HG03060 (cell line): ENCODE data around the gene UBE2L5.
A peak's percentile ranks its signal among the peaks of the same experiment; 100 is the strongest.

Source experiments
- ATAC-seq: cut with Tn5 transposase; IDR thresholded peaks from one replicate; pipeline ENCODE4 v1.9.1; 2021; ENCODE audit warnings: low read depth, moderate number of reproducible peaks; ENCODE audit not compliant: unreplicated experiment

The UBE2L5 gene

DNA sequence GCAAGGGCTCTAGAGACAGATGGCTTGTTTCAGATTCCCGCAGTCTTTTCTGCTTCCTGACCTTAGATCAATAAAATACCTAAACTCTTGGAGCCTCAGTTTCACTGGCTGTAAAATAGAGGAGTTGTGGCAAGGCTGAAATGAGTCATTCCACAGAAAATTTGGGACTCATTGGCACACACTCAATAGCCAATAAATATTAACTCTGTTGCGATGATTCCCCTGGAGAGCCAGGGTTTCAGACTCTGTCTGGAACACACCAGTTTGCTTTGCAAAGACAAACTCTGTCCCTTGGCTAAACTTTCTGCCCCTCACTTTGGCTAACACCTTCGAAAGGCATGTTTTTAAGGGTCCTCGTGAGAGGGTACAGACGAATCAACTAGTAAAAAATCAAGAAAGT lies 18.1 kb upstream of the UBE2L5 start:
- ATAC-seq: no peak

DNA sequence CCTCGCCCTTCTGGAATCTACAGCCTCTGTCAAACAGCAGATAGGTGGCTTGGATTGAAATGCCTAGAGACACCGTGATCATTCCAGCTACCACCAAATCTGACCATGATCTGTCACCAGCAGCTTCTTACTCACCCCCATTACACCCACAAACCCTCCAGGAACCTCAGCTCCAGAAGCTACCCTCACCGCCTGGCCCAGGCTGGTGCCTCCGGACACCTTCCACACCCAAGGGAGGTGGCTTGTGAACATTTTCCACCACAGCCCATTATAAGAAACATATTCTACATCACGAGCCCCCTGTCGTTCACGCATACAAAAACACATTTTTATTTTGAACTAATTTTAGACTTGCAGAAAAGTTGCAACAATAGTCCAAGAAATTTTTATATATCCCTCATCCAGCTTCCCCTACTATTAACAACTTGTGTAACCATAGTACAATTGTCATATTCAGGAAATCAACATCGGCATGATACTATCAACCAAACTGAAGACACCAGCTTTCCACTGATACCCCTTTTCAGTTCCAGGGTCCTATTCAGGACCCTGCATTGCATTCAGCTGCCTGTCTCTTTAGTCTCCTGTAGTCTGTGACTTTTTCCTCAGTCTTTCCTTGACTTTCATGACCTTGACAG lies 15.4 kb upstream of the UBE2L5 start:
- ATAC-seq: no peak

DNA sequence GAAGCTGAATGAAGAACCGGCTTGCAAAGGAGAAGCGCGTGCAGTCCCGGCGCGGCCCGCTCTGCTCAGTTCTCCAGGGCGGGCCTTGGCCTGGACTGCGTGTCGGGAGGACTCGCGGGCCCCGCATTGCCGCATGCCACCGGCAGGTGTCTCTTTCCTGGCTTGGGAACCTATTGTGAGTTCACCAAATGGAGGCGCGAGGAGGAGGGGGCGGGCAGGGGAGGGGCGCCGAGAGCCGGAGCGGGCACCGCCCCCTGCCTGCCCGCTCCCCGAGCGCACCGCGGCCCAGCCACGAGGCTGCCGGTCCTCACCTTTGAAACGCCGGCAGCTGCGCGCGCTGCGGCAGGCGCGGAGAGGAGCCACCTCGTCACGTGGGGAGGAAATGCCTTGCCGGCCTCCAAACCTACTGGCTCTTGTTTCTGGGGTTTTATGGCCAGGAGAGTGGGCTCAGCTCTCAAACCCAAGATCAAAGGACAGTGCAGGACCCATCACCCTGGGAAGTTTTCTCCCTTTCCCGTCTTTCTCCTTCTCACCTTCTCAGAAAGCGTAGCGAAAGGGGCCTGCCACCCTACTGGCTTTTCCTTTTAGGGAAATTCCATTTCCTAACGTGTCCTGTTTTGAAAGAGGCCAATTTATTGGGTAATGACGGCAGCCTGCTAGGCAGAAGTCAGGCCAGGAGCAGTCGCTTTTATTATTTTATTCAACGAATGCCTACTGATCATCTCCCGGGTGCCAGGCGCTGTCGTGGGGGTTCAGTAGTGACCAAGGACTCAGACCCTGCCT lies 13.8 kb upstream of the UBE2L5 start:
- peak; percentile 62 for ATAC-seq

DNA sequence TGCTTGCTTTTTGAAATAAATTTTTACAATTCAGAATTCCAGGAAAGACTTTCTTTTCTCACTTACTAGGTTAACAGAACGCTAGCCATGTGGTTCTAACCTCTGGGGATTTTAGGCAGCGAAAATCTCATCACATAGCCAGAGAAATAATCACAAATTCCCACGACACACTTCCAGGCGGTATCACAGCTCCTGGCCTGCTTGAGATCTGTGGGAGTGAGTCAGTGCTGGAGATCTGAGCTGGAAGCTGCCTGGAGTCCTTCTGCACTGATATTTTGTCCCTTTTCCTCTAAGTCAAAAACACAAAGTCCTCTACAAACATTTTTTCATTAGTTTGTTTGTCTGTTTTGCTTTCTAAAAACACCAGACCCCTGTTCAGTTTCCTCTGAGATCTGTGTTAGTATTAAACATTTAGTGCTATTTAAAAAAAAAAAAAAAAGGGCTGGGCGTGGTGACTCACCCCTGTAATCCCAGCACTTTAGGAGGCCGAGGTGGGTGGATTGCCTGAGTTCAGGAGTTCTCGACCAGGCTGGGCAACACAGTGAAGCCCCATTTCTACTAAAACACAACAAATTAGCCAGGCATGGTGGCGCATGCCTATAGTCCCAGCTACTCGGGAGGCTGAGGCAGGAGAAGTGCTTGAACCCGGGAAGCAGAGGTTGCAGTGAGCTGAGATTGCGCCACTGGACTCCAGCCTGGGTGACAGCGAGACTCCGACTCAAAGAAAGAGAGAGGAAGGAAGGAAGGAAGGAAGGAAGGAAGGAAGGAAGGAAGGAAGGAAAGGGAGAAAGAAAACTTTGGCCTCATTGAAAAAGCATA lies 12.2 kb upstream of the UBE2L5 start:
- ATAC-seq: no peak

DNA sequence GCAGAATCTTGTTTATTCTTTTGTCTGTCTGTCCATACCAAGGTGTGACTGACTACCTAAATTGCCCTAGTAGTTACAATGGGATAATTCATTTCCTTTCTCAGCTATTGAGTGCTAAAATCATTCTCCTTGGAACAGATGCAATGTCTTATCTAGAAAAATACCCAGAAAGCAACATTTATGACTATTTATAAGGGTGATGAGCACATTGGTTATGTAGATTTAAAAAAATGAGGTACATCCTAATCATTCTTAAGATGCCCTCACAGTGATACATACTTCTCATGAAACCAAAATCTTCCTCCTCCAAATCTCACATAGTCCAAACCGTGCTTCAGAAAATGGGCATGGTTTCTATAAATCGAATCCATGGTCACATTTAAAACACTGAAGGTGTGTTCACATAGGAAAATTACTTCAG lies 11.6 kb upstream of the UBE2L5 start:
- ATAC-seq: no peak

DNA sequence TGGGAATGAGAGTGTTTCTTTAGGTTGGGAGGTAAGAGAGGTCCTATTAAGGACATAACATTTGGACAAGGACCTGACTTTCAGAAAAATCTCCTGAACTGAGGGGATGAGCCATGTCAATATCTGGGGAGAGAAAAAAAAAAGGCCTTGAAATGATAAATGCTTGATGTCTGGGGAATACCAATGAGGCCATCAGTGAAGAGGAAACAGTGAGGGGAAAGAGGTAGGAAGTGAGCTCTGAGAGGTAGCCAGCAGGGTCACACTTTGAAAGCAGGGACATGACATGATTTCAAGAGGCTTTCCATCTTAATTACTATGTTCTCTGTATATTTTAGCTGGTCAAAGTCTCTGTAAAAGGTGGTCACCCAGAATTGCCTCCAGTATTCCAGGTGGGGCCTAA lies 9.9 kb upstream of the UBE2L5 start:
- no peak for ATAC-seq

DNA sequence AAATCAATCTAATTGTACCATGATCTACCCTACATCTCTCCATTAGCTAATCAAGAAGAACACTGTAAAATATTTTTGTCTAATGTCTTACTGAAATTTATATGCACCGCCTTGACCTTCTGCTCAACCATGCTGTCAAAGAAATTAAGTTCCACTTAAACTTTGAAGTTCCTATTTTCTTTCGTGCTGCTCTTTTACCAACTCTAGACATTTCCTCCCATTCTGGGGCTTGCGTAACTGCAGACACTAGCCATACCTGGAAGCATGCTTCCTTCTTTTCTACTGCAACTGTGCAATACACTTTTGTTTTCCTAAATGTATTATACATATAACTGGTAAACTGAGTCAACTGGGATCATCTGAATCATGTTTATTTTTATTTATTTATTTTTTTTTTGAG lies 8.5 kb upstream of the UBE2L5 start:
- ATAC-seq: no peak

DNA sequence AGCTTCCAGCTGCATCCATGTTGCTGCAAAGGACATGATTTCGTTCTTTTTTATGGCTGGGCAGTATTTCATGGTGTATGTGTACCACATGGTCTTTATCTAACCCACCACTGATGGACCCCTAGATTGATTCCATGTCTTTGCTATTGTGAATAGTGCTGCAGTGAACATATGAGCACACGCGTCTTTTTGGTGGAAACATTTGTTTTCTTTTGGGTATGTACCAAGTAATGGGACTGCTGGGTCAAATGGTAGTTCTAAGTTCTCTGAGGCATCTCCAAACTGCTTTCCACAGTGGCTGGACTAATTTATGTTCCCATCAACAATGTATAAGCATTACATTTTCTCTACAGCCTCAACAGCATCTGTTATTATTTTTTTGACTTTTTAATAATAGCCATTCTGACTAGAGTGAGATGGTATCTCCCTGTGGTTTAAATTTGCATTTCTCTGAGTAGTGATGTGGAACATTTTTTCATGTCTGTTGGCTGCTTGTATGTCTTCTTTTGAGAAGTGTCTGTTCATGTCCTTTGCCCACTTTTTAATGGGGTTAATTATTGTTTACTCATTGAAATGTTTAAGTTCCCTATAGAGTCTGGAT lies 6.8 kb upstream of the UBE2L5 start:
- ATAC-seq: peak; percentile 83

DNA sequence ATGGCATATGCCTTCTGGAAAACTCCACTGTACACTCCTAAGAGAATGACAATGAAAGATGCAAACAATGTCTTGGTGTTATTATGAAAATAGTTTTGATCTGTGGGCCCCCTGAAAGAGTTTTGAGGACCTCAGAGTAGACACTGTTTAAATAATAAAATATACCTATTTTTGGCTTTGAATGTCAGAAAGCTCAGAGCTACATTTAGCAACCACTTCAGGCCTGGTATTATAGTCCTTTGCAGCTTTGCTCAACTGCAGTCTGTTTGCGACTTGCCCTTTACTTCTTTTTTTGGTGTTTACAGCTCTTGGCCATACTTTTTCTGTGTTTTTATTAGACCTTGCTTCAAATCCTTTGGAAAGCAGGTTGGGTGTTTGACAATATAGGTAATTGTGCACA lies 5.8 kb upstream of the UBE2L5 start:
- no peak for ATAC-seq

DNA sequence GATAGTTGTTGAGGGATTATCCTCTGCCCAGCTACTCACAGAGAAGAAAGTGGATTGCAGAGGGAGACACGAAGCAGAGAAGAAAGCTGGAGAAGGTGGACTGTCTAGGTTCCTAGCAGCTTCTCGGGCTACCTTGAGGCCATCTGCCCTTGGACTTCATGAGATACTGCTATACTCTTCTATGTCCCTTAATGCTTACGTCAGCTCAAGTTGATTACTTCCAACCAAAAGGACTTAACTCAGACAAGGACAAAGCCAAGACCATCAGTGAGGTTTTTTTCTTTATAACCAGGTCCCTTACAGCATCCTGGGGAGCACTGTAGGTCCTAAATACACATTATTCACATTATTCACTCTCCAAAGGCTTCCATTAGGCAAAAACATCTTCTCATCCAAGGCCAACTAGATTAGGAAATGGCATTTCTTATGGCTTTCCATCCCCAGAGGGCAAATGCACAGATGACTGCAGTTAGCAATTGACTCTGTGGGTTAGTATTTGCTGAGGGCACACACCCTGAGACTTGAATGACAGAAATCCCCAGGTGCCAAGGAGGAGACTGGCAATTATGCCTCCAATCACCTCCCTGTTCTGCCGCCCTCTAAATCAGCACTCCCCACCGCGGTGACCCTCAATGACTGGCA lies 4.1 kb upstream of the UBE2L5 start:
- no peak for ATAC-seq

DNA sequence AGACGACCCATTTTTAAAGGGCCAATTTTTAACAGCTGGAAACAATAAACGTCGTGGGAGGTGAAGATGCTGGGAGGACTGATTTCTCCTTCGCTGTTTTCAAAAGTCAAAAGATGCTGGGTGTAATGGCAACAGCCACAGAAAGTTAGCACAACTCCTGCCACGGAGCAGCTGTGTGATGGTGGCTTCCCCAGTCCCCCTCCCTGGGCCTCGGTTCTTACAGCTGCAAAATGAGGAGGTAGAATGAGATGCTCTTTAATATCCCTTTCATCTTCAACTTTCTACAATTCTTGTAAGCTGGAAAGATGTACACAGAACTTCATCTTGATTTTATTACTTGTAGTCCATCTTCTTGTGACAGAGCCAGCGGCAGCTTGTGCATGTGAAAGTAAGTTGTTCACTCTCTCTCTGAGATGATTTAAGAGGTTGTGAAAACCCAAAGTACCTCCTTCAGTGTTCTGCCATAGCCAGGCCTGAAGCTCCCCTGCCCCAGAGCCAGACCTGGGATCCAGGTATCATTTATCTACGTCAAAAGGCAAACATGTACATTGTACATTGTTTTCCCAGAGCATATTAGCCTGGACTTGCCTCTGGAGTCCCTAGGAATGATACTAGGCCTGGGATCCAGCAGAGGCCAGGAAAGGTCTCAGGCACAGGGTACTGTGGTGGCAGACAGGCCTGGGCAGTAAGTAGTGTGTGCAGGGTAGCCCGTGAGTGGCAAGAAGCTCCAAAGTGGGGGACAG lies 3.4 kb upstream of the UBE2L5 start:
- no peak for ATAC-seq

DNA sequence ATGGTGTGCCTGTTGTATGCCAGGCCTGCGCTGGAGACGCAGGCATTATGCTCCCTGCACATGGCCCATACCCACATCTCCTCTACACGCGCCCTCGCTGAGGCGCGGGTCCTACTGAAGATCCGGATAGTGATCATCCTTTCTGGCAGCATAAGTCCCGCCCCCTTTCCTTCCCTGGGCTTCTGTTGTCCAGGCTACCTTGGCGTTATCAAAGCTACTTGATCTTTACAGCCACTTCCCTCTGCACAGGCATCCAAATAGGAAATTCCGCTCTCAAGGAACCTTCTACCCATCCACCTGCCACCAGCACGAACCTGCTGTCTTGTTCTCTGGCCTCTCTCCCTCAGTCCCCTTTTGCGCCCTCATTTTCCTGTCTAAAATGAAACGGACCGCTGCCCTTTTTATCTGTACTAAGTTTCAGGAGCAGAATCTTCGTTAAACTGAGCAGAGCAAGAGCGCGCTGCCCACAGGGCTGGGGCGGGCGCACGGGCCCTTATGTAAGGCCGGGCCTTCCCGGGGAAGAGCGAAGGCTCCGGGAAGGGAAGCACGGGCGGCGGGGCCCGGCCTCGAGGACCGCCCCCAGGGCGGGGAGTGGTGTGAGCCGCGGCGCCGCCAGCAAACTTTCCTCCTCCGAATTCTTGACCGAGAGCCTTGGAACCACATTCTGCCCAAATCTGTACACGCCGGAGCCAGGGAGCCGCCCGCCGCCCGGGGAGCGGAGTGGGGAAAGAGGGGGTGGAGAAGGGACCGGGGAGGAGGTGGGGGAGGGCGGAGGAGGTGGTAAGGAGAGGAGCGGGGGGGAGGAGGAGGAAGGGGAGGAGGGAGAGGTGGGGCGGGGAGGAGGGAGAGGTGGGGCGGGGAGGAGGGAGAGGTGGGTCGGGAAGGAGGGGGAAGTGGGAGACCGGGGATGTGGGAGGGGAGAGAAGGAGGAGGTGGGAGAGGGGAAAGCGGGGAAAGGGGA lies 920 bp upstream of the UBE2L5 start:
- no peak for ATAC-seq

DNA sequence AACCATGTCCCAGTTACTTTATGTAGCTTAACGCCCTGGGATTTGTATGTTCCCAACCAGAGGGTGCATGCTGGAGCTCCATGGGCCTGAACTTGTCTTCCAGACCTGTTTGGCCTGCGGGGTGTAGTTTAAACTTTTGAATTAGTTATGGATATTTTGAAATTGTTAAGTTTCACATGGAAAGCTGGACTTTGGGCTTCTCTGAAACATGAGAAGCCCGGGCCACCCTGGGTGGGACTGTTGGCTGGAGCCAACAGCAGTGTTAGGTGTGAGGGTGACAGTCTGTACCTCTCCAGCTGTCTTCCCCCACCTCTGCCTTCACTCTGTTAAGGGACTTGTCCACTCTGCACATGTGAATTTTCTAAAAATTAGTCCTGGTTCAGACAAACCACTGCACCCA lies 1.6 kb downstream of the UBE2L5 start:
- no peak for ATAC-seq

DNA sequence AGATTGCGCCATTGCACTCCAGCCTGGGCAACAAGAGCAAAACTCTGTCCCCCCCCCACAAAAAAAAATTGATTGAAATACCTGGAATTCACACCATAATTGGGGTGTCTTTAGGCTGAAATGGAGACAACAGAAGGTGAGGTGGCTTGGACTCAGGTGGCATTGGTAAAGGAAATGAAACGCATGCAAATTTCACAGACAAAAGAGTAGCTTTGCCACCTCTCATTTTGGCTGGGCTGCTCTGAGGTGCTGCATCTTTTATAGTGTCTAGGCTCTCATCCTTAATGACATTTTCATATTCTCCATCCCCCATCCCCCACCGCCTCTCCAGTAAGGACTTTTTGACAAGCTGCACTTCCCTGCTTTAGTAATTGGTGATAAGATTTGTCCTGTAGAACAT lies 6.9 kb downstream of the UBE2L5 start:
- ATAC-seq: no peak

DNA sequence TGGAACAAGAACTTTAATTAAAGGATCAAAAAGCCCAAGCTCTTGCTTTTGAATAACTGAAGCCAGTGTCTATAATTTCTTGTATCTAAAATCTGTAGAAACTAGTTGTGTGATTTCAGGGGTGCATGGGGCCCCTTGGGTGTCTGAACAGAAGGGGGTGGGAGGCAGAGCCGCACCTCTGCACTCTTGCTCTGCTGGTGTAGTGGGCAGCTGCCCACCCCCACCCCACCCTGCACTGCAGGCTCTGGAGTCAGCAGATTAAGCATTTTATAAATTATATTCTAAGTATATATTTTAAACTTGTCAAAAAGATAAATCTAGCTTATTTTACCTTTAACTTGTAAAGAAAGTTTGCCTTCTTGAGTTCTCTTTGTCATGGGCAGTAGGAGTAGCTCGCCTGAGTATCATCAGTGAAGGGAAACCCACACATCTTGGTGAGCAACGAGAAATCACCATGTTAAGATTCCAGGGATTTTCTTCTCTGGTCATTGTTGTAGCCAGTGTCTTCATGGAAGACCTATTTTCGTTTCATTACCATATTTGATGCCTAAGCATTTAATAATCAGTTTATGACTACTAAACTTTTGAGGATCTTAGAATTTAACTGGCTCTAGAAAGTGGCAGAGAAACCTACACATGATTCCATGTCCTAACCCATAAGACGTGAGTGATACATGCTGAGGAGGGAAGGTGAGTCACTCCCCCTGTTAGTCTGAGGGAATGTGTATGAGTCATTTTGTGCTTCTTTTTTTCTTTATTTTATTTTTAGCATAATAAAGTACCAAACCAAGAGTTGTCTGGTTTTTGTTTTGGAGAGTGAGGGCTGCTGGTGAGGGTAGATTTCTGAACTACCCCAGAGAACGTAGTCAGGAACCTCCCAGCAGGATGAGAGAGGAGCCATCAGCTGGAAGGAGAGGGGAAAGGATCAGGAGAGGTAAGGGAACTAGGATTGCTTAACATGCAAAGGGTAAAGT lies 7.7 kb downstream of the UBE2L5 start:
- peak; percentile 64 for ATAC-seq

DNA sequence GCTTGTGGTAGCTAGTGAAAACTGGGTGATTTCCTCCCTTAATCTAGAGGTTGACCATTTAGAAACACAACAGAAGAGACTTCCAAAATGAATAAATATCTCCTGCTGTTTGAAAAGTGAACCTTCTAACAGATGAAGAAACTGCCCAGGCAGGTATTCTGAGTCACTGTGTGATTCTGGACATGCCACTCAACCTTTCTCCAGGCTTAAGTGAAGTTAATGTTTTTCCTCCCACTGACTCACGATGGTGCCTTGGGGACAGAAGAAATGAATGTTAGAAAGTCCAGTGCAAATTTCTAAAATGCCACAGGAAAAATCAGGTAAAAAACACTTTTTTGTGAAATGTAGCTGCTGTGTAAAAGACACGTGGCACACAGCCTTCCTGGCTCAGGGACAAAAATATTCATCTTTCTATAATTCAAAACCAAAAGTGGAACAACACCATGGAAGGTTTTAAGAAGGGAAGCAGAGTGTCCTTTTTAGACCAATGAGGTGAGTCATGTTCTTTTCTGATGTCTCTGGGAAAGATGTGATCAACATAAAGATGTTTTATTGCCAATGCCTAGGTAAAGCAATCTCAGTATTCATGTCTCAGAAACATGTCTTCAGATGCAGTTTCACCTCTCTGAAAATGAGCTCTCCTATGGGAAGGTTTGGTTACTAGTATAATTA lies 9.1 kb downstream of the UBE2L5 start:
- no peak for ATAC-seq

DNA sequence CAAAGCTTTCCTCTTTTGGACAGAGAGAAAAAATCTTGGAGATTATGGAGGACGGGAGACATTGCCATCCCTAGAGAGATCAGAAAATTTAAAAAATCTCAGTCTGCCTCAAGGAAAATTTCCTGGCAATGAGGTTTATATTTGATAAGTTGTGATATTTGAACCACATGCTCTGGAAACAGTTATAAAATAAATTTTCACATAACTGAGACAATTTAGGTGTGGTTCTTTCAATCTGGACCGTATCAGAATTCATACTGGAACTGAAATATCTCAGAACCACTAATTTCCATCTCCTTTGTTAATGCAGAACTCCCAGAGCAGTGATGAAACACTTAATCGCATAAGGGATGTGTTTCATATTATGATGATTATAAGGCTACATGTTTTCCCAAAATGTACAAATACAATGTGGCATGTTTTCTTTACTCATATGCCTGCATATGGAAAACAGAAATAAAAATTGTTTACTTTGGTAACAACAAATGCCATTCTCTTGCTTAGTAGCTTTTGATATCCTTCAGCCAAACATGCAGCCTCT lies 13.7 kb downstream of the UBE2L5 start:
- ATAC-seq: no peak
